ENCODE data around the gene PTPN14. TPM values are rescaled to one million over a fixed set of nuclear protein-coding genes. Genes with fewer than 3 reads are reported as not detected.

Gene PTPN14
- total RNA-seq, 1 donor = under 0.01 TPM

DNA sequence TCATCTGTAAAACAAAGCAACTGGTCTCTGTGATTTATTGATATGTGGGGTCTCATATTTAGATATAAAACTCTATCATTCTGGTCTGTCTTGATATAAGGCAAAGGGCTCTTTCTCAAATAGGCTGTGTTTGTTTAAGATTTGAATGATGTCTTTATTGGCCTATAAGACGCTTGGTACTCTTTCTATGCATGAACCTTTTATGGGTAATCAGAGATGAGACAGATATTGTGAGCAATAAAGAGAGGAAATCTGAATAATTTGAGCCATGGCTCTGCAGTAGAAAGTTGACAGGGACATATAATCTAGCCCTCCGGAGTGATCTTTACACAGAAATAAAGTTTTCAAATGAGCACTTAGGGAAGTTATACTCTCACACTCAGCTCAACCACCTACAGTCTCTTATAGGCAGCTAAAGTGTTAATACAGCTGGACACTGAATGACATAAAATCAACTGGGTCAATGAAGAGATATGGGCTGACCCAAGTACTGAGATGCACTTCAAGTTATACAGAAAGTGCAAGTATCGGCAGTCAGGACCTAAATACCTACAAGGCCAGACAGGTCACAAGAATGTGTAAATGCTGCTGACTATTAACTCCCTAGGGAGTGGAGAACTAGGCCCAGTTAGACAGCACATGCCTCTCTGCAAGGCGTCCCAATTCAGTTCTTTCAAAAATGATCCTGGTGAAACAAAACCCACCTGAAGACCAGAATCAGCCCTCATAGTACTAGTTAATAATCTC is 111.0 kb downstream of the PTPN14 start:
- H3K4me3 ChIP-seq (ENCODE audit: low read length) = no peak overlapping the region
- H3K27me3 ChIP-seq (ENCODE audit: insufficient read depth, low read length) = no peaks in the 10 kb centered on the region
- no peaks in the 10 kb centered on the region for H3K9me3 ChIP-seq (ENCODE audit: low read depth, low read length)
- H3K4me1 ChIP-seq (ENCODE audit: insufficient read depth, low read length) = peaks cover 6% of the 10 kb centered on the region

- no peaks in the 10 kb centered on the region for H3K27me3 ChIP-seq (ENCODE audit: insufficient read depth, low read length)
- no peak overlapping the region for H3K4me3 ChIP-seq (ENCODE audit: low read length)
- no peaks in the 10 kb centered on the region for H3K9me3 ChIP-seq (ENCODE audit: low read depth, low read length)
- peaks cover 6% of the 10 kb centered on the region for H3K4me1 ChIP-seq (ENCODE audit: insufficient read depth, low read length)
These were observed 111.9 kb downstream of the PTPN14 start for GRCh38 chr1:214439352-214440119.

DNA sequence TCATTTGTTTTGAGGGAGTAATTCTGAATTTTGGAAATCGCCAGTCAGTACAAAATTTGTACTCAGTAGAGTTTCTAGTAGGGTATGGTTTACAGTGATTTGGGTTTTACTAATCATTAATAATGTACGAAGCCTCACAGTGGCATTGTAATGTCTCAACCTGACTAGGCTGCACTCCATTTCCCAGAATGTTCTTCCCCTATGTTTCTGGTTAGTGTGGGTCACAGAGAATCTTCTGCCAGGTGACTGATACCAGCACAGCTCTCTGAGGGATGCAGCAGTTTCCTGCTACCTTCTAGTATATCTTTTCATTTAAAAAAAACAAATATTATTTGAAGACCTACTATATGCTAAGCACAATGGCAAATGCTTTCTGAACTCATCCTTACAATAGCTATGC is 112.9 kb downstream of the PTPN14 start:
- Histone ChIP-seq H3K27me3 (ENCODE audit: insufficient read depth, low read length) (no peaks in the 10 kb centered on the region), H3K9me3 (ENCODE audit: low read depth, low read length) (no peaks in the 10 kb centered on the region), H3K4me3 (ENCODE audit: low read length) (no peak overlapping the region), H3K4me1 (ENCODE audit: insufficient read depth, low read length) (peaks cover 6% of the 10 kb centered on the region)

GRCh38 chr1:214438075-214438474 is 113.3 kb downstream of the PTPN14 start:
- H3K9me3 ChIP-seq (ENCODE audit: low read depth, low read length) = no peaks in the 10 kb centered on the region
- H3K4me1 ChIP-seq (ENCODE audit: insufficient read depth, low read length) = peaks cover 6% of the 10 kb centered on the region
- H3K27me3 ChIP-seq (ENCODE audit: insufficient read depth, low read length) = no peaks in the 10 kb centered on the region
- no peak overlapping the region for H3K4me3 ChIP-seq (ENCODE audit: low read length)

DNA sequence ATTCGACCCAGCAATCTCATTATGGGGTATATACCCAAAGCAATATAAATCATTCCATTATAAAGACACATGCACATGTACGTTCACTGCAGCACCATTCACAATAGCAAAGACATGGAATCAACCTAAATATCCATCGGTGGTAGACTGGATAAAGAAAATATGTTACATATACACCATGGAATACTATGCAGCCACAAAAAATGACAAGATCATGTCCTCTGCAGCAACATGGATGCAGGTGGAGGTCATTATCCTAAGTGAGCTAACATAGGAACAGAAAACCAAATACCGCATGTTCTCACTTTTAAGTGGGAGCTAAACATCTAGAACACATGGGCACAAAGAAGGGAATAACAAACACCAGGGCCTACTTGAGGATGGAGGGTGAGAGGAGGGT is 115.5 kb downstream of the PTPN14 start:
- H3K27me3 ChIP-seq (ENCODE audit: insufficient read depth, low read length) = no peaks in the 10 kb centered on the region
- no peak overlapping the region for H3K4me3 ChIP-seq (ENCODE audit: low read length)
- H3K9me3 ChIP-seq (ENCODE audit: low read depth, low read length) = no peaks in the 10 kb centered on the region
- H3K4me1 ChIP-seq (ENCODE audit: insufficient read depth, low read length) = peaks cover 6% of the 10 kb centered on the region

DNA sequence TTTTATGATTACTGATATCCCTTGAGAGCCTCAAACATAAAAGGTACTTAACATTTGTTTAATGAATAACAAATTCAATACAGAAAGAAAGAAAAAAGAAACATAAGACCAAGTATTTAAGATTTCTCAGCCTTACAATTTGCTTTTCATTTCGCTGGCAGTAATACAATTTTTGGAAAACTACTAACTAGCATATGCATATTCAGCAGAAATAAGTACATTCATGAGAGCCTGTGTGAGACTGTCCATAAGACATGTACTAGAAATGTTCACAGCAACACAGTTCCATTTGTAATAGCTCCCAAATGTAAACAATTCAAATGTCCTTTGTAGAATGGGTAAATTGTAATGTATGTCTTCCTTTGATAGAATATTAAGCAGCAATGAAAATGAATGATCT is 119.2 kb downstream of the PTPN14 start:
- Histone ChIP-seq H3K9me3 (ENCODE audit: low read depth, low read length) (no peaks in the 10 kb centered on the region), H3K4me3 (ENCODE audit: low read length) (no peak overlapping the region), H3K4me1 (ENCODE audit: insufficient read depth, low read length) (peaks cover 8% of the 10 kb centered on the region), H3K27me3 (ENCODE audit: insufficient read depth, low read length) (no peaks in the 10 kb centered on the region)

GRCh38 chr1:214429951-214430770 is 121.2 kb downstream of the PTPN14 start:
- Histone ChIP-seq H3K27me3 (ENCODE audit: insufficient read depth, low read length) (no peaks in the 10 kb centered on the region), H3K4me3 (ENCODE audit: low read length) (no peak overlapping the region), H3K4me1 (ENCODE audit: insufficient read depth, low read length) (peaks cover 8% of the 10 kb centered on the region), H3K9me3 (ENCODE audit: low read depth, low read length) (no peaks in the 10 kb centered on the region)

- H3K4me3 ChIP-seq (ENCODE audit: low read length) = no peak overlapping the region
- H3K4me1 ChIP-seq (ENCODE audit: insufficient read depth, low read length) = peaks cover 8% of the 10 kb centered on the region
- H3K27me3 ChIP-seq (ENCODE audit: insufficient read depth, low read length) = no peaks in the 10 kb centered on the region
- no peaks in the 10 kb centered on the region for H3K9me3 ChIP-seq (ENCODE audit: low read depth, low read length)
These were observed 123.5 kb downstream of the PTPN14 start for GRCh38 chr1:214427871-214428277.

DNA sequence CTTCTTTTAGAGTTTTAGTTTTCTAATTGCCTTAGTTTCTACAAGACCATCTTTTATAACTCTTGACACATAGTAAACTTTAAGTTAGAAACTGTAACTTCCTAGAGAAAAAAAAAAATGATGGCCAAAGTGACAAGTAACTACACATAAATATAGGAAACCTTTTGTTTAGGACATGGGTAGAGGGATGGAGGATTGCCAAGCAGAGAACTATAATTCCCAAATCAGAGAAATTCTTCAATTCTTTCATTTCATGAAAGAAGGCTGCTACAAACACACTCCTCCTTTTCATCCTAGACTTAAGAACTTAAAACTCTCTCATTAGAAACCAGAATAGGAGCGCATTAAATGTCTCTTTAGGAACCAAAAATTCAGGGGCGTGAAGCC is 125.0 kb downstream of the PTPN14 start:
- Histone ChIP-seq H3K4me1 (ENCODE audit: insufficient read depth, low read length) (peaks cover 8% of the 10 kb centered on the region), H3K27me3 (ENCODE audit: insufficient read depth, low read length) (no peaks in the 10 kb centered on the region), H3K4me3 (ENCODE audit: low read length) (no peak overlapping the region), H3K9me3 (ENCODE audit: low read depth, low read length) (no peaks in the 10 kb centered on the region)

DNA sequence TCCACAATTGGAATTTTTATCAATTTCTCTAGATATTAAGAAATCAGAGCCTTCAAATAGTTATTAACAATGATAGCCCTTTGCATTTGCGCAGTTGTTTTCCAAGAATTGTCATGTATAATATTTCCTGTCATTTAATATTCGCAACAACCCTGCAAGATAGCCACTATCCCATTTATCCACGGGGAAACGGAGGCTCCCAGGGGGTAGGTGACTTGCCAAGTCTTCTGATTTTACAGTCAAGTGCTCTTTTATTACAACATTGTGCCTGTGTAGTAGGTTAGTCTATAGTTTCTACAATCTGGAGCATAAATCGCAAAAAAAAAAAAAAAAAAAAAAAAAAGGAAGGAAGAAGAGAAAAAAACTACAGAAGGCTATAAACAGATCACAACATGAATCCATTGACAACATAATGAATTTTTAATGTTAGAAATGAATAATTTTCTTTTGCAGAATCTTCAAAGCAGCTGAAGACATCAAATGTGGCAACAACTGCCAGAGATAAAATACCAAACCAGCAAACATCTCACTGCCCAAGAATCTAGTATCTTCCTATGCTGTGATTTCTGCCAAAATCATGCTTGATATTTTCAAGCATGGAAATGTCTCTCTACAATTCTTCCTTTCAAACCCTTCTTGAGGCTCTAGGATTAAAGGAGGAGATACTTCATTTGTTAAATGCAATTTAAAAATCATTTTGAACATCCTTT is 125.5 kb downstream of the PTPN14 start:
- no peaks in the 10 kb centered on the region for H3K9me3 ChIP-seq (ENCODE audit: low read depth, low read length)
- peaks cover 8% of the 10 kb centered on the region for H3K4me1 ChIP-seq (ENCODE audit: insufficient read depth, low read length)
- H3K4me3 ChIP-seq (ENCODE audit: low read length) = no peak overlapping the region
- H3K27me3 ChIP-seq (ENCODE audit: insufficient read depth, low read length) = no peaks in the 10 kb centered on the region

DNA sequence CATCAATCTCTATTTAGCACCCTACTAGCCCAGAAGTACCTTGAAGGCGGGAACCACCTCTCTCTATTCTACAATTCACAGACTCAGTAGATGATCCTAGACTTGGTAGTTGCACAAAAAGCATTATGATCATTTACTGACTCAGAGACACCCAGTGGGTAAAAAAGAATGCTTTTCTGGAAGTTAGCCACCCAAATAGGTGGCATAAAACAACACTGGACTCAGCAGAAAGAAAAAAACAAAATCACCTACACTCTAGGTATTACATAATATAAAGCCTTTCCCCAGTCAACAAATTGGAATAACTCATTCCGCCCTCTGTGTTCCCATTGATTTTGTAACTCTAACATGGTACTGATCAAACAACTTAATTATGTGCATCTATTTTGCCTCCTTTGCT is 126.3 kb downstream of the PTPN14 start:
- H3K4me3 ChIP-seq (ENCODE audit: low read length) = no peak overlapping the region
- H3K9me3 ChIP-seq (ENCODE audit: low read depth, low read length) = no peaks in the 10 kb centered on the region
- H3K4me1 ChIP-seq (ENCODE audit: insufficient read depth, low read length) = peaks cover 8% of the 10 kb centered on the region
- no peaks in the 10 kb centered on the region for H3K27me3 ChIP-seq (ENCODE audit: insufficient read depth, low read length)

GRCh38 chr1:214423045-214423444 is 128.4 kb downstream of the PTPN14 start:
- Histone ChIP-seq H3K4me1 (ENCODE audit: insufficient read depth, low read length) (peaks cover 6% of the 10 kb centered on the region), H3K9me3 (ENCODE audit: low read depth, low read length) (no peaks in the 10 kb centered on the region), H3K27me3 (ENCODE audit: insufficient read depth, low read length) (no peaks in the 10 kb centered on the region), H3K4me3 (ENCODE audit: low read length) (no peak overlapping the region)

DNA sequence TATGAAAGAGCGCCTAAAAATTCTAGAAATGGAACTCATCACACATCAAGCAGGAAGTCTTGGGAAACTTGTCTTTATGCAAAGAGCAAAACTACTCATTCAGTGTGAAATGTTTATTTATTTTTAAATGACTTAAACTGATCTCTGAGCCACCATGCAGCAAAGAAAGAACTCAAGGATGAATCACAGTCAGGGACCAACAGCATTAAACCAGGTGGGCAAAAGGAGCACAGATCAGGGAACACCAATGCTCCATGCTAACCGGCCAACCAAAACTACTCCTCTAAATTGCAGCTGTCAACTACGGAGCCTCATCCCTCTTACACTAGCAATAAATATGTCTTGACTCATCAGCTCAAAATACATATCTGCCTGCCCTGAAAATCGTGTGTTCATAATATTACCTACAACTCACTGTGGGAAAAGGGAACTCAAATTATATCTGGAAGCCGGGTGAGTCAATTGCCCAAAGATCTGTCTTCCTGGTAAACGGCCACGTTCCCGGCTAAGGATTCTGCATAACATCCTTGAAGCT is 129.2 kb downstream of the PTPN14 start:
- no peak overlapping the region for H3K4me3 ChIP-seq (ENCODE audit: low read length)
- no peaks in the 10 kb centered on the region for H3K27me3 ChIP-seq (ENCODE audit: insufficient read depth, low read length)
- no peaks in the 10 kb centered on the region for H3K9me3 ChIP-seq (ENCODE audit: low read depth, low read length)
- no peaks in the 10 kb centered on the region for H3K4me1 ChIP-seq (ENCODE audit: insufficient read depth, low read length)

DNA sequence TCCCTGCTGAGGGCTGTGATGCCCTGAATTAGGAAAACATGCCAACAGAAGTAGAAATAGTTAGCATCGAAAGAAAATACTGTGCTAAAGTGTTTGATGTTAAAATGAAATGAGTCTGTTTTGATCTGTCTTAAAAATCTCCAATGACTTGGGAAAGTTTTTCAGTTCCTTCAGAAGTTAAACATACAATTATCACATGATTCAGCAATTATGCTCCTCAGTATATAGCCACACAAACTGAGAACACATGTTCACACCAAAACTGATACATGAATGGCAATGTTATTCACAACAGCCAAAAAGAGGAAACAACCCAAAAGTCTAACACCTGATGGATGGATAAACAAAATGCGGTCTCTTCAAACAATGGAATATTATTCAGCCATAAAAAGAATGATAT is 130.6 kb downstream of the PTPN14 start:
- H3K4me1 ChIP-seq (ENCODE audit: insufficient read depth, low read length) = no peaks in the 10 kb centered on the region
- no peak overlapping the region for H3K4me3 ChIP-seq (ENCODE audit: low read length)
- H3K9me3 ChIP-seq (ENCODE audit: low read depth, low read length) = no peaks in the 10 kb centered on the region
- H3K27me3 ChIP-seq (ENCODE audit: insufficient read depth, low read length) = no peaks in the 10 kb centered on the region

Data from mononuclear cell (primary cell).